D341Med (cell line): ENCODE measurements around the gene FN1.

Source experiments
- DNase-seq: peaks from one replicate; pipeline ENCODE4 v3.0.0; 2012; ENCODE audit warnings: low spot score

FN1 gene

DNA sequence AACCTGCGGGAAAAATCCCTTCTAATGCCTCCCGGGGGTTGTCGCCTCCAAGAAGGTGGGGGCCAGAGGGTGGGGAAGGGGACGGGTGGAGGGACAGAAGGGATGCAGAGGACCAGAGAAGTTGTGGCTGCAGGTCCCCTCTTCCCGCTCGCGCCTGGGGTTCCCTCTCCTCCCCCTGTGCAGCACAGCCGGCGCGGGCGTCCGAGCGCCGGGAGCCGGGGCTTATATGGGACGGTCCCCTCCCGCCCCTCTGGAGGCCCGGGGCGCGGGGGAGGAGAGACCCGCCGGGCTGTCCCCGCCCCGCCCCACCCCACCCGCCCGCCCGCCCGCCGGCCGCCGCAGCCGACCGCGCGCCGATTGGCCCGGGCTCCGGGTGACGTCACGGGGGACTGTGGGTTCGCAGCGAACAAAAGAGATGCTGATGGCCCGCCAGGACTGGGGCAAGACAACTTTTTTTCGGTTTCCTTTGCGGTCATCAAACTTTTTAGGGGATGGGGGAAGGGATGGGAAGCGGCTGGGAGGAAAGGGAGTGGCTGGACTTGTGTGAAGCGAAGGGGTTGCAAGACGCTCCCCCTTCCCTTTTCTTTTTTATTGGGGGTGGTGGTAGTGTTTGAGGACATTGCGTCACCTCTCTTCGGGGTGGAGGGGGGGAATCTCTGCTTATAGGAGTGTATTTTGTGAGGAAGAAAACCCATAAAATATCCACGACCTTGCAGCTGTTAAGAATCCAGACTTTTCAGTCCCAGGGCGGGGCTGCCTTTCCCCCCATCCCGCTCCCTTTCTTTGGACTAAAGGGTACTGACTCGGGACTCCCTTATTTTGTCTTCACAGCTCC, at the start of gene FN1:
Gene FN1 (minus strand): TSS at position 199 of the 835 bp plus-strand sequence. CDS start 266 bp downstream, outside the sequence.
- DNase-seq: peak; percentile 89

DNA sequence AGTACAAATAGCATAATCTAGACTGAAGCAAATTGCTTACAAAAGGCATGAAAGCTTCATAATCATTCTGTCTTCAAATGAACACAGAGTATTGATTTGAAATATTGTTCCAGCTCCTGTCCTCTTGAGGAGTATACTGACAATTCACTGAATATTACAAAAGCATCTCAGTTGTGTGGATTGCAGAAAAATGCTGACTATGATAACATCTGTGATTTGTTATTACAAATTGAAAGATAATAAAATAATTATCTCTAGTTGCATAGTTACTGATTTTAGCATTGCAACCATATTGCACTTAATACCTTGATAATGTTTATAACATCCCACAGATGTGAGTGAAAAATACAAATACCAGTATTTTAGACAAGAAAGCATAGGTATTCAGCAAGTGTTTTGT, 49.2 kb upstream of the FN1 start:
- no peak for DNase-seq

DNA sequence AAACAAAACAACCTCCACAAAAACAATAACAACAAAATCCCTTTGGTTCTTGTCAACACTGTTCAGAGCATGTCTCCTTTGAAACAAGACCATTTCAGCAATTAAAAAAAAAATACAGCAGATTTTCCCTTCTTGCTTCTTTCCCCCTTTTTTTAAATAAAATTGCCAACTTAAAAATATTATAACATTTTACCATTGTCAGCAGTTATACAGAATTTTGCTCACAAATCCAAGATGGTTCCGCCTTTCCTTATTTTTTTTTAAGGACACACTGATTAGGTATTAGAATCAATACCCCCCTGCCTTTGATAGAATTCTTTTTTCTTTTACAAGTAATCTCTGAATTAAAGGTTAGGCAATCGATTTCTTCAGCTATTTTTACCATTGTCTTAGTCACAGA, 48.7 kb upstream of the FN1 start:
- no peak for DNase-seq

DNA sequence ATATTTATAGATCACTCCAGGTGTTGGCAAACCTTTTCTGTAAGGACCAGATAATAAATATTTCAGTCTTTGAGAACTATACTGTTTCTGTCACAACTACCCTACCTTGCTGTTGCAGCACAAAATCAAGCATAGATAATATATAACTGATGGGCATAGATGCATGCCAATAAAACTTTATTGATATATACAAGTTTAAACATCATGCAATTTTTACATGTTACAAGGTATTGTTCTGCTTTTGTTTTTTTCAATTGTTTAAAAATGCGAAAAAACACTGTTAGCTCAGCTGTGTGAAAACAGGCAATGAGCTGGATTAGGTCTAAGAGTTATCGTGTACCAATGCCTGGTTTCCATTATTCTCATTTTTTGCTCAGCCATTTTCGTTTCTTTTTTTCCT, 47.6 kb upstream of the FN1 start:
- DNase-seq: no peak

DNA sequence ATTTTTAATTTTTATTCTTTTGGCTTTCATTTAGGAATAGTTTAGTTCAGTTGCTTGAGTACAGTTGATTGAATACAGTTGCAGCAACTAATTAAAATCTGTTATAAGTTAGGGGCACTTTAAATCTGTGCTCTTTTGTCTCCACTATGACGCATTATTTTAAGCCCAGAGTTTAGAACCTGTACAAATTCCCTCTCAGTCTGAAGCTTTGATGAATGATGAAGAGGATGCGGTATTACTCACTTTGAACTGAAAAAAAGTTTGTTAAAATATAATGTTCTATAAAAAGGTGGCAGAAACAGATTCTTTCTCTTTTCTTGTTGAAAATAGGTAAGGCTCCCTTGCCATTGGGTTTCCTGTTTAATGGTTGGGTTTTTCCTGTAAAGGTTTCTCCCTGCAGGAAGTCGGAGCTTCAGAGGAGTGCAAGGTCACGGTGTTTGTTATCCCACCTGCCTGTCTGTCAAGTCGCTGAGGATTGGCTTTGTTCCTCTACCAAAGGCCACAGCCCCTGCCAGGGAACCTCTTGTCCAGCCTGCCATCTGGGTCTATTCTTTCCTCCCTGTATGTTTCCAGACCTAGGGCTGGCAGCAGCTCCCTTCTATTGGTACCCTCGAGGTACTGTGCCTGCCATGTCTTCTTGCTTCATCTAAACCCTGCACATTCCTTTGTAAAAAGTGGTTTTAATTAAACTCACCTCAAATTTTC, 43.8 kb upstream of the FN1 start:
- DNase-seq: no peak

DNA sequence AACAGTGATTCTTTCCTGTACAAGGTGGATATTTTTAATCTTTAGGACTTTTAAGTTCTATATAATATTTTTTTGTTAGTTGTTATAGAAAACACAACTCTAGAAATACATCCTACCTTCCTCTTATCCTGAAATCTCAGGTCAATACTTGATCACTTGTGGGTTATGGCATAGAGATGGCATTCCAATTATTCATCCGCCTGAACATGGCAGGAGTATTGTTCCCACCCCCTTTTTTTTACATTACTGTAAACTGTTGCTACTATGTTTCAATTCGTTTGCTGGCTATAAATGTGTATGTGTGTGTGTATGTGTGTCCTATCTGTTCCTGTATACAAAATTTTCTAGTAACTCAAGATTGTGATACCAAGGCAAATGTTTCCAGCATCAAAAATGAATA, 43.3 kb upstream of the FN1 start:
- DNase-seq: no peak

DNA sequence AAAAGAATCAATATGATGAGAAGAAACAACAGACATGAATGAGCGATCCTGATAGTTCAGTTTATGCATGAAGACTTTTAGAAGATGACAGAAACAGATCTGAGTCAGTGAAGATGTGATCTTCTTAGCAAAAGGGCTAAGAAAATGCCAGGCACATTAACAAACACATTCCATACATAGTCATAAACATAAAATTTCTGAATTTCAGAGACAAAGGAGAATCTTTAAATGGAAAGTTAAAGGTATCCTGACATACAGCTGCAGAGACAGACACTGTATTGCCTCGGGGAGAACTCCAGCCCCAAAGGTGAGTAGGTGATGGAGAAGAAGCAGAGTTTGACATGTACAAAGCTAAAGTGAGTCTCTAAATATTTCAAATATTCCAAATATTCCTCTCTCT, 40.6 kb upstream of the FN1 start:
- no peak for DNase-seq

DNA sequence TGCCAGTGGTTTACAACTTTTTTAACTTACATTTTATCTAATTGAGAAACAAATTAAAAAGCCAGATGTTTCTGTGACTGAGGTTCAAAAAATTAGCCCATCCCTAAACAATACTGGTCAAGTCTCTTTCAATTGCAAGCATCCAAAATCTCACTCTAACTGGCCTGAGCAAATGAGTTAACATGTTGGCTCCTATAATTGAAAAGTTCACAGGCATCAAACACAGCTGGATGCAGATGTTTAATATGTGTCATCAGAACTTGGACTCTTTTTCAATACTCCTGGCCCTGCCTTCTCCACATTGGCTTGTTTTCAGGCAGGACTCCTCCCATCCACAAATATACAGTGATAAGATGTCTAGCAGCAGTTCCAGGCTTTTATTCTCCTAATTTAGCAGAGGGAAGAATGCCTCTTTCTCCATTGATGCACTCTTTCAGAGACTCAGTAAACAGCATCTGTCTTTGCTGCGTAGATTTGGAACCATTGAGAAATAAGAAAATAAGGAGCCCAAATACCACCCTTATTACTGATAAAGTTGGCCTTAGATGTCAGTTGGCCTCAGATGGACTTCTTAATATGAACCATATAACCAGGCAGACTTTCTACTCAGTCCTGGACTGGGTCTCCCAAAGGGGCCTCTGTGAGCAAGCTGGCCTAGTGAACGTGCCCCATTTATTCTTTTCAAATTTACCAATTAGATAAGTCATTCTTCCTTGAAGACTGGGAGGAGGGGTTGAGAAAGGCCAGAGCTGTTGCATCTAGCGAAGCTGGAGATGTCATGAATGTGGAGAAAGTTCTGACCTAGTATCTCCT, 30.4 kb upstream of the FN1 start:
- no peak for DNase-seq

DNA sequence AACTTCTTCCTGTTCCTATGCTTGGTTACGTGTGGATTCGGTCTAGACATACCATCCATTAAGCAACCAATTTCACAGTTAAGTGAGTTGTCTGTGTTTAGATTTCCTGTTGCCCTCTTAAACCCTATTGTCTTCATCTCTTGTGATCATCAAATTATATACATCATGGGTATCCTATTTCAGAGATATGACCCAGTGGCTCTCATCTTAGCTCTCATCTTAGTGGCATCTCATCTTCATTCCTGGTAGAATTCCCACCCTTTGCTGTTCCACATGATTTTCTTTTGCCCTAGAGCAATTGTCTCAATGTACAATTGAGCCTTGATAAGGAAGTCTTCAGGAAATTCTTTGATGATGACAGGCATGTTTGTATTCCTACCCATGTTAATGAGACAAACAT, 29.4 kb upstream of the FN1 start:
- DNase-seq: no peak

DNA sequence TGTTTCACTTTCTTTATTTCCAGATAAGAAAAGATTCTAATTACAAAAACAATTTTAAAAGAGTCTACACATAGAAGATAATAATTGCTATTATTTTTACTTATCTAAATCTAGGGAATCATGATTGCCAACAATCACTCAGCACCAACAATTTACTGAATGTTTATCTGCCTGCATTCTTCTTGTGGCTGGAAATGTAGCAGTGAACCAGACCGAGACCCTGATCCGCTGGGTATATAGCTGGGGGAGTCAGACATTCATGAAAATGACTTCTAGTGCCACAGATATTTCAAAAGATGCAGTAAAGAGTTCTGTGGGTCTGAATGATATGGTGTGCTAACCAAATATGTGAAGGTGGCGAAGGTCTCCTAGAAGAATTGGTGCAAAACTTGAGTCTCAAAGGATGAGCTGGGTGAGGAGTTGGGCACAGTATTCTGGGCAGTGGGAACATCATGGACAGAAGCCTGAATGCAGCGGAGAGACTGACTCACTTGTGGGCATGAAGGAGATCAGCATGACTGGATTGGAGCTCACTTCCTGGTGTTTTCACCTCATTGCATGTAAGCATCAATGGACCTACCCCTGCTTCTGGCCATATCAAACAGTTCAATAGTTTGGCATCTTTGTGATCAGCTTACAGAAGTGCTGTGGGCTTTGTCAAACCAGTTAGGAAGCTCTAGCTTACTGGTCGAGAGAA, 26.1 kb upstream of the FN1 start:
- DNase-seq: no peak

DNA sequence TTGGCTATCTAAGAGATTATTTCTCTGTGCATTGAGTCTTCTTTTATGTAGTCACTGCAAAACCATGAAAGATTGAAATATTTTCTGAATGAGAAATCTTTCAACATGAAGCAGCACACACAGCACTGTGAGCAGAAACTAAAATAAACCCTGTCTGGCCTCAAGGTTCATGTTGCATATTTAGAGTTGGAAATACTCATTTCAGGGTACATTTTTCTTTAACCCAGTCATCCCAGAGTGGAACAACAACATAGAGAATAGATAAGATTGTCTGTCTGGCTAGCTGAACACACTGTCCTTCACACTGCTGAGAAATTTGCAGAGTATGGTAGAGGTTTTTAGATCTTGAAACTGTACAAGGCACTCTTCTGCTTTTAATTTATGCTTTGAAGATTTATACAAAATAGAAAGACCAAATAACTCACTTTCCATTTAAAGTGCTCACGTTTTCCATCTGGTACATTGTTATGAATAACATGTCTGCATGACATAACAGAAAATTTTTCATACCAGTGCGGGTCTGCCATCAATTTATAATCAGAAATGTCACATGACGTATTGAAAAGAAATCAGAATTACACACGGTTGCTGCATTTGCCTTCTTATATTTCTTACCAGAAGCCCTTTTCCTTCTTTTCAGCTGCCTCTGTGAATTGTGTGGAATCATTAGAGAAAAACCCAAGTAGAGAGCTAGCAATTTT, 25.0 kb upstream of the FN1 start:
- no peak for DNase-seq

DNA sequence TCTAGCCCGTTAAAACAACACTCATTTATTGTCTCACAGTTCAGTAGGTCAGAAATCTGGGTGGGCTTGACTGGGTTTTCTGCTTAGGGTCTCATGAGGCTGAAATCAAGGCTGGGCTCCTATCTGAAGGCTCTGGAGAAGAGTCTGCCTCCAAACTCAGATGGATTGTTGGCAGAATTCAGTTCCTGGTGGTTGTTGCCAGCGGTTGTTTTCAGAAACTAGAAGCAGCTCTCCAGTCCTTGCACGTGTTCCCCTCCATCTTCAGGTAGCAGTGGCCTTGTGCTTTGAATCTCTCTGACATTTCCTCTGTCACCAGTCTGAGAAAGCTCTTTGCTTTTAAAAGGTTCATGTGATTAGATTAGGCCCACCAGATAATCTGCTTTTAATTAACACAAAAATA, 20.1 kb upstream of the FN1 start:
- no peak for DNase-seq

DNA sequence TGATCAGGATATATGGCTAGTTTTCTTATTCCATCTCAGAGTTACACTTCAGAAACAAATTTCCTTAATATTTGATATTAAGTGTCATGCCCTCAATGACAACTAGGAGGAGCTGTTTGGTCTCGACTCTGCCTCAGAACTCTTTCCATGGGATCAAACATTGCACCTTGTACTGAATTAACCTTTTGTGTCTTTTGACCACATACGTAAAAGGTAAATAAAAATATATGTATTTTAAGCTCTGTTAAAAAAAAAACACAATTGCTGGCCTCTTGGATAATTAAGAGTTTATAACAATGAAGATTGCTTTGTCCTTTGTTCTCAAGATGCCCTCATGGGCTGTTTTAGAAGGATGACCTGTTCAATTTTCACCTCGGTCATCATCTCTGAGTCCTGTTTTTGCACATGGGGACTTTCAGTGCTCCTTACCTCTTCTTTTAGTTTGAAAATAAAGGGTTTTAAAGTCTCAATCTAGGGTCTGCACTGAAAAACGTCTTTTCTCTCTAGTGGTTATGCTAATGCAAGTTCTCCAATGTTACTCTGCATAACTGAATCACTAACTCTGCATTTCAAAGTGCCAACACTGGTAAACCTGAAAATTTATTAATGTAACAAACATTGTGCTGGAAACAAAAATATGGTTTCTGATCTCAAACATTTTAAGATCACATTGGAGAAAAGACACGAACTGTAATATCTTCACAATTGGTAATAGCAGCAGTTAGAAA, 18.8 kb upstream of the FN1 start:
- DNase-seq: peak; percentile 41

DNA sequence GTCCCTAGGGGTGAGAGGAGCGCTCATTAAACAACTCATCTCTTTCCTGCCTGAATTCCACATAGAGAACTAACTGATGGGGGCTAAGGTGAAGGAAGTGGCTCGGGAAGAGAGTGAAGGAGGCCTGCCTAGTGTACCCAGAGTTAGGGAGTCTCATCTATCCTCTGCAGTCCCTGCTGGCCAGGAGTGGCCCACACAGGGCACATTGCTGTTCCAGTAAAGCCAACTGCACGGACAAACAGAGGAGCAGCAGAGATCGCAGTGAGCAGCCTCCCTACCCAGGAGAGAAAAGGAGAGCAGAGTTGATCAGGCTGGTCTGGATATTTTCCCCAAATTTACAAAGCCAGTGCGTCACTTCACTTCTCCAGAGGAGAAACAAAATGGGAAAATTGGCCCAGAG, 16.9 kb upstream of the FN1 start:
- no peak for DNase-seq

DNA sequence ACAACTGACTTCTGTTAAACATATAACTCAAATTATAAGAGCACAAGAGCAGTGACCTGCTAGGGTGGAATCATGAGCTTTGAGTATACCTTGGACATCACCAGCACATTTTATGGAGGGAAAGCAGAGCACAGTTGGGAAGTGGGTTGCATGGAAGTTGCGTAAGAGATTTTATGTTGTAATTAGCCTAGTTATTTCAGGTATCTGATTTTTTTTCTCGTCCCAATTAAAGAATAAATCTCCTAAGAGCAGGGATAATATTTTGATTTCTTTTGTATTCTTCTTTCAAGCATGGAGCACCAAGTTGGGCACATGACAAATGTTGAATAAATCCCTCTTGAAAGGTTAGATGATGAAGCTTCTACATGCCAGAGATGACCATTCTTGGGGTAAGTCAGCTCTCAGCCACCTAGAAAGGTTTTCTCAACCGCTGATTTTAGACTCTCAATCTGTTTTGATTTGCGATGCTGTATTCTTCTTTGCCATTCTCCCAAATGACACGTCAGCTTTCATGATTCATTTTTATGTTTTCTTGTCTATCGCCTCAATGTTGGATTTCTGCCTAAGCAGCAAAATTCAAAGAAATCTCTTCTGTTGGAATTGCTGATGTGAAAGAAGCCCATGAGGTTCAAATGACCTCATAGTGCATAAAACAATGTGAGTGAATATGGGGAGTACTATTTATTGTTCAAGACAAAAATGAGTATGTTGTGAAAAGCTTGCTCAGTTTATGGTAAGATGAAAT, 15.3 kb upstream of the FN1 start:
- no peak for DNase-seq

DNA sequence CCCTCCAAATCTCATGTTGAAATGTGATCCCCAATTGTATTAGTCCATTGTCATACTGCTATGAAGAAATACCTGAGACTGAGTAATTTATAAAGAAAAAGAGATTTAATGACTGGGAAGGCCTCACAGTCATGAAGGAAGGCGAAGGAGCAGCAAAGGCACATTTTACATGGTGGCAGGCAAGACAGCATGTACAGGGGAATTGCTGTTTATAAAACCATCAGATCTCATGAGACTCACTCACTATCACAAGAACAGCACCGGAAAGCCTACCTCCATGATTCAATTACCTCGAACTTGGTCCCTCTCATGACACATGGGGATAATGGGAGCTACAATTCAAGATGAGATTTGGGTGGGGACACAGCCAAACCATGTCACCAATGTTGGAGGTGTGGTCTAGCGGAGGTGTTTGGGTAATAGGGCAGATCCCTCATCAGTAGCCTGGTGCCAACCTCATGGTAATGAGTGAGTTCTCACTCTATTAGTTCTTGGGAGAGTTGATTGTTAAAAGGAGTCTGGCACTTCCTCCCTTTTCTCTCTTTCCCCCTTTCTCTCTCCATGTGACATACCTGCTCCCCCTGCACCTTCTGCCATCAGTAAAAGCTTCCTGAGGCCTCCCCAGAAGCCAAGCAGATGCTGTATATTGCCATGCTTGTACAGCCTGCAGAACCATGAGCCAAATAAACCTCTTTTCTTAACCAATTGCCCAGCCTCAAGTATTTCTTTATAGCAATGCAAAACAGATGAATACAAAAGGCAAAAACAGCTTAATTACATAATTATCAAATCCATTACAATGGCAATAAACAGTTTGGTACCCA, 14.5 kb upstream of the FN1 start:
- no peak for DNase-seq

DNA sequence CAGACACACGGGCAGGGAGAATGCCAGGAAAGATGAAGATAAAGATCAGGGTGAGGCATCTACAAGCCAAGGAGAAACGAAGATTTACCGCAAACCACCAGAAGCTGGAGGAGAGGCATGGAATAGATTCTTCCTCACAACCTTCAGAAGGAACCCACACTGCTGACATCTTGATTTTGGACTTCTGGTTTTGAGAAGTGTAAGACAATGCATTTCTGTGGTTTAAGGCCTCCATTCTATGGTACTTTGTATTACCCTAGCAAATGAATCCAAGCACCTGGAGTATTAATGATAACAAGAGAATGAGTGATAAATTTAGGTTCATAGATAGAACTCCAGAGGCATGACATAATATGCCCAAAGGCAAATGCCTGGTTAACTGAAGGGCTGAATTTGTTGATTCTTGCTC, 11.8 kb upstream of the FN1 start:
- no peak for DNase-seq

DNA sequence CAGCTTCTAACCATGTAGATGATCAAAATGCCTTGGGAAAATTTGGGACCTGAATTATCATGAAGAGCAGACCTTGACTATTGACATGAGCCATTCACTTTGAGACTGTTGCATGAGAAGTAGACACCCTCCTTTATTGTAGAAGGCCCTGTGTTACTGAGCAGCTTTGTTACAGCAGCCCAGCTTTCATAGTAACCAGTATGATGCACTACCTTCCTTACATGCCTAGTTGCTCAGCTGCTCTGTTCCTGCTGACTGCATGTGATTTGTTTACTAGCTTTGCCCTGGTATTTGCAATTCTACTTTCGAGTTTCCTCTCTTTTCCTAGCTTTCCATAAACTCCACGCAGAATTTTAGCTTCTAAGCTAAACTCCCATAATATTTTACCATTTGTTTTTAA, 11.2 kb upstream of the FN1 start:
- DNase-seq: no peak

DNA sequence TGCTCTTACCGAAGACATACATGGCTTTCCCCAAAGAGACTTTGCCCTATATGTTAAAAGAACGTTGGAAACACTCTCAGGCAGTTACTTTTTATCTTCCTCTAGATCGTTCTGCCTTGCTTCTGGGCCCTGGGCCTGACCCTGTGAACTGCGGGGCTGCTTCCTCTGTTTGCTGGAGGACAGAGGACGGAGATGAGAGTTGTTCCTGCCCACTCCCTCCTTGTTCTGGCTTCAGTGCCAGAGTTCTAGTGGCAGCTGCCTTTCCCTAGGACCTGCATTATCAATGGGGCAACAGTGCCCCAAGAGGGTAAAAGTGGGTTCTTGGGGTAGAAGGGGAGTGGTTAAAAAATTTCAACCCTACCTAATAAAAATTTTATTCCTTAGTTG, 6.5 kb upstream of the FN1 start:
- DNase-seq: no peak
